Fibroblast of lung (primary cell): Measurements from ENCODE around the gene DCPS. TPM values are rescaled to one million over a fixed set of nuclear protein-coding genes. Genes with fewer than 3 reads are reported as not detected.

ENCODE experiments used
- DNase-seq, 2 donors: peaks; one replicate each; pipeline versions ENCODE4 v3.0.0 to v3.0.0-alpha.2; 2010; ENCODE audit warnings: low read depth in 2 of 2
- H2AFZ ChIP-seq: 2 replicates; pipeline ENCODE4 v1.5.1; 2012; ENCODE audit warnings: low read length, control low read depth, inconsistent platforms
- H3K27ac ChIP-seq: 2 replicates; pipeline ENCODE4 v1.5.1; 2011; ENCODE audit warnings: low read length, control low read depth; ENCODE audit not compliant: insufficient read depth
- H3K27me3 ChIP-seq: 2 replicates; pipeline ENCODE4 v1.5.1; 2011; ENCODE audit warnings: mild to moderate bottlenecking, low read length; ENCODE audit not compliant: control insufficient read depth, insufficient read depth
- H3K36me3 ChIP-seq: 2 replicates; pipeline ENCODE4 v1.5.1; 2011; ENCODE audit warnings: low read length; ENCODE audit not compliant: control insufficient read depth, insufficient read depth
- H3K4me1 ChIP-seq: 2 replicates; pipeline ENCODE4 v1.5.1; 2011; ENCODE audit warnings: low read length; ENCODE audit not compliant: control insufficient read depth, insufficient read depth; ENCODE audit errors: extremely low read depth
- H3K4me2 ChIP-seq: 2 replicates; pipeline ENCODE4 v1.5.1; 2011; ENCODE audit warnings: low read length, control low read depth; ENCODE audit not compliant: insufficient read depth; ENCODE audit errors: extremely low read depth
- H3K4me3 ChIP-seq, 4 experiments: fragments of 200-600 bp in 1 of 4; sonication (generic) in 1 of 4; replicated peaks in 1 of 4; 2 replicates each; pipeline ENCODE4 v1.5.1; 2011 to 2016; ENCODE audit warnings: low read length in 4 of 4, low read depth in 3 of 4, mild to moderate bottlenecking in 3 of 4, control low read depth in 2 of 4, inconsistent platforms in 1 of 4, mixed read lengths in 1 of 4; ENCODE audit not compliant: insufficient read depth in 1 of 4; ENCODE audit errors: control extremely low read depth in 1 of 4
- H3K79me2 ChIP-seq: 2 replicates; pipeline ENCODE4 v1.5.1; 2012; ENCODE audit warnings: mild to moderate bottlenecking, low read length, inconsistent platforms; ENCODE audit not compliant: control insufficient read depth, insufficient read depth
- H3K9ac ChIP-seq: 2 replicates; pipeline ENCODE4 v1.5.1; 2011; ENCODE audit warnings: mild to moderate bottlenecking, low read length, control low read depth; ENCODE audit not compliant: insufficient read depth
- H3K9me3 ChIP-seq: 2 replicates; pipeline ENCODE4 v1.5.1; 2012; ENCODE audit warnings: low read depth, low read length; ENCODE audit not compliant: control insufficient read depth, insufficient read depth
- H4K20me1 ChIP-seq: 2 replicates; pipeline ENCODE4 v1.5.1; 2011; ENCODE audit warnings: low read length; ENCODE audit not compliant: control insufficient read depth, insufficient read depth; ENCODE audit errors: extremely low read depth
- EZH2 ChIP-seq: IDR thresholded peaks from 2 replicates; pipeline ENCODE4 v1.5.1; 2012; ENCODE audit warnings: low read length, control low read depth, mild to moderate bottlenecking; ENCODE audit errors: missing control alignments
- polyA plus RNA-seq, 2 donors: library from polyadenylated mRNA; depleted of rRNA in 1 of 2; stranded (reverse) in 1 of 2; unstranded in 1 of 2; fragments of >200 nt; gene quantifications; 2 replicates each; pipeline ENCODE4 v1.2.1, GENCODE V29; 2011 to 2012; ENCODE audit warnings: missing spikeins in 1 of 2
- total RNA-seq: library from RNA; depleted of rRNA; stranded (reverse); fragments of >200 nt; gene quantifications from 2 replicates; pipeline ENCODE4 v1.2.1, GENCODE V29; 2014
- TF ChIP-seq, protein P1 (sequence below), 2 donors: IDR thresholded peaks in 1 of 2; conservative IDR thresholded peaks in 1 of 2; 1 replicate in 1 of 2; 2 replicates in 1 of 2; pipeline ENCODE4 v1.5.1; 2011 to 2012; ENCODE audit warnings: low read length in 2 of 2, control low read depth in 1 of 2, inconsistent platforms in 1 of 2, low read depth in 1 of 2, mild to moderate bottlenecking in 1 of 2

DCPS gene
- total and polyA plus RNA-seq, 2 donors (not counting 1 experiment from before 2014, with no cell fraction given) = 13.0 to 22.7 TPM

DNA sequence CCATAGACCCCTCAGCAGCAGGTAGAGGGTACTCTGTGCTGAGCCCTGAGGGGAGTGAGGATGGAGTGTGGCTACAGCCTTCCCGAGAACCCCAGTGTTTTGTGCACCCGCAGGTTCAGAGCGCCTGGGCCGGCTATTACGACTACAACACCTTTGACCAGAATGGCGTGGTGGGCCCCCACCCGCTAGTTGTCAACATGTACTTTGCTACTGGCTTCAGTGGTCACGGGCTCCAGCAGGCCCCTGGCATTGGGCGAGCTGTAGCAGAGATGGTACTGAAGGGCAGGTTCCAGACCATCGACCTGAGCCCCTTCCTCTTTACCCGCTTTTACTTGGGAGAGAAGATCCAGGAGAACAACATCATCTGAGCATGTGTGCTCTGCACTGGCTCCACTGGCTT lies 26.5 kb upstream of the DCPS start:
- H2AFZ ChIP-seq = no peak overlapping the region
- H3K4me2 ChIP-seq = no peak overlapping the region
- no peak for TF ChIP-seq EZH2
- TF ChIP-seq, protein P1, sequence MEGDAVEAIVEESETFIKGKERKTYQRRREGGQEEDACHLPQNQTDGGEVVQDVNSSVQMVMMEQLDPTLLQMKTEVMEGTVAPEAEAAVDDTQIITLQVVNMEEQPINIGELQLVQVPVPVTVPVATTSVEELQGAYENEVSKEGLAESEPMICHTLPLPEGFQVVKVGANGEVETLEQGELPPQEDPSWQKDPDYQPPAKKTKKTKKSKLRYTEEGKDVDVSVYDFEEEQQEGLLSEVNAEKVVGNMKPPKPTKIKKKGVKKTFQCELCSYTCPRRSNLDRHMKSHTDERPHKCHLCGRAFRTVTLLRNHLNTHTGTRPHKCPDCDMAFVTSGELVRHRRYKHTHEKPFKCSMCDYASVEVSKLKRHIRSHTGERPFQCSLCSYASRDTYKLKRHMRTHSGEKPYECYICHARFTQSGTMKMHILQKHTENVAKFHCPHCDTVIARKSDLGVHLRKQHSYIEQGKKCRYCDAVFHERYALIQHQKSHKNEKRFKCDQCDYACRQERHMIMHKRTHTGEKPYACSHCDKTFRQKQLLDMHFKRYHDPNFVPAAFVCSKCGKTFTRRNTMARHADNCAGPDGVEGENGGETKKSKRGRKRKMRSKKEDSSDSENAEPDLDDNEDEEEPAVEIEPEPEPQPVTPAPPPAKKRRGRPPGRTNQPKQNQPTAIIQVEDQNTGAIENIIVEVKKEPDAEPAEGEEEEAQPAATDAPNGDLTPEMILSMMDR (conservative IDR thresholded peaks at IDR 0.05 in 1 of 2, IDR thresholded peaks at IDR 0.05 in 1 of 2; ENCODE audit: low read depth in 1 of 2, low read length in 2 of 2) = no peak

DNA sequence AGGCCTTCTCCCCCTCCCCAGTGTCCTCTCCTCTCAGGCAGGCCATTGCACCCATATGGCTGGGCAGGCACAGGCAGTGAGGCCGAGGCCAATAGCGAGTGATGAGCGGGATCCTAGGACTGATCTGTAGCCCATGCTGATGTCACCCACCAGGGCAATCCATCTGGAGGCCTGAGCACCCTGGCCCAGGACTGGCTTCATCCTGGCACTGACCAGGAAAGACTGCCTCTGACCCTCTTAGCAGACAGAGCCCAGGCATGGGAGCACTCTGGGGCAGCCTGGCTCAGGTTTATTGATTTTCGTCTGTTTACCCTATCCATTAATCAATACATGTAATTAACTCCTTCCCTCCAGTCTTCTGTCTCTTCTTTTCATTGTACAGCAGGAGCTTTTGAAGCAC lies 26.1 kb upstream of the DCPS start:
- H2AFZ ChIP-seq = no peak overlapping the region
- H3K79me2 ChIP-seq = no peaks in the 10 kb centered on the region
- no peak overlapping the region for H3K4me3 ChIP-seq
- H3K27ac ChIP-seq = no peak overlapping the region
- no peak overlapping the region for H3K4me2 ChIP-seq
- no peaks in the 10 kb centered on the region for H3K27me3 ChIP-seq
- DNase-seq = no peak
- H4K20me1 ChIP-seq = no peaks in the 10 kb centered on the region
- H3K36me3 ChIP-seq = peaks cover 11% of the 10 kb centered on the region
- no peaks in the 10 kb centered on the region for H3K9me3 ChIP-seq
- peaks cover 4% of the 10 kb centered on the region for H3K4me1 ChIP-seq
- no peak for TF ChIP-seq EZH2
- TF ChIP-seq, protein P1 (conservative IDR thresholded peaks at IDR 0.05 in 1 of 2, IDR thresholded peaks at IDR 0.05 in 1 of 2; ENCODE audit: low read depth in 1 of 2, low read length in 2 of 2) = no peak
- H3K9ac ChIP-seq = no peak overlapping the region

More for the DNA sequence above, 26.5 kb upstream of the DCPS start:
- H3K4me3 ChIP-seq = no peak overlapping the region
- no peaks in the 10 kb centered on the region for H4K20me1 ChIP-seq
- H3K27ac ChIP-seq = no peak overlapping the region
- H3K9me3 ChIP-seq = no peaks in the 10 kb centered on the region
- no peaks in the 10 kb centered on the region for H3K79me2 ChIP-seq
- no peaks in the 10 kb centered on the region for H3K27me3 ChIP-seq
- no peak for DNase-seq
- H3K9ac ChIP-seq = no peak overlapping the region
- peaks cover 11% of the 10 kb centered on the region for H3K36me3 ChIP-seq
- H3K4me1 ChIP-seq = peaks cover 3% of the 10 kb centered on the region

DNA sequence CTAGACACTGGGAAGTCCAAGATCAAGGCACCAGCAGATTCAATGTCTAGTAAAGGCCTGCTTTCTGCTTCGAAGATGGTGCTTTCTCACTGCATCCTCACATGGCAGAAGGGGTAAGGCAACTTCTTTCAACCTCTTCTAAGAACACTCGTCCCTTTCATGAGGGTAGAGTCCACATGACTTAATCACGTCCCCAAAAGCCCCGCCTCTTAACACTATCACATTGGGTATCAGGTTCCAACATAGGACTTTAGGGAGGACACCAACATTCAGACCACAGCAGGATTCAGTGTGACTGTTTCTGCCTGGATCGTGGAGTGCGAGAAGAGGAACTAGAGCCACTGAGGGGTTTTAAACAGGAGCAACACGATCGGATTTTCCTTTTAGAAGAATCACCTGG lies 24.7 kb upstream of the DCPS start:
- no peak for DNase-seq
- H3K9me3 ChIP-seq = no peaks in the 10 kb centered on the region
- TF ChIP-seq, protein P1 (conservative IDR thresholded peaks at IDR 0.05 in 1 of 2, IDR thresholded peaks at IDR 0.05 in 1 of 2; ENCODE audit: low read depth in 1 of 2, low read length in 2 of 2) = no peak
- no peak for TF ChIP-seq EZH2
- H2AFZ ChIP-seq = no peak overlapping the region
- H3K27ac ChIP-seq = no peak overlapping the region
- no peaks in the 10 kb centered on the region for H3K27me3 ChIP-seq
- no peaks in the 10 kb centered on the region for H4K20me1 ChIP-seq
- H3K9ac ChIP-seq = no peak overlapping the region
- H3K36me3 ChIP-seq = peaks cover 9% of the 10 kb centered on the region
- H3K4me2 ChIP-seq = no peak overlapping the region
- peaks cover 4% of the 10 kb centered on the region for H3K4me1 ChIP-seq
- no peaks in the 10 kb centered on the region for H3K79me2 ChIP-seq
- no peak overlapping the region for H3K4me3 ChIP-seq
